Neuronal stem cell (in vitro differentiated cells): Measurements from ENCODE around the gene TMC5.

ENCODE experiments used
- DNase-seq: peaks from one replicate; pipeline ENCODE4 v3.0.0-alpha.2; 2013; ENCODE audit warnings: low spot score
- H2AFZ ChIP-seq: one replicate; pipeline ENCODE4 v1.6.1; 2013; ENCODE audit warnings: mild to moderate bottlenecking, low read length, inconsistent platforms
- H2AK5ac ChIP-seq: 2 replicates; pipeline ENCODE4 v1.6.1; 2013; ENCODE audit warnings: low read depth, mild to moderate bottlenecking, inconsistent platforms, low read length, moderate library complexity, mixed read lengths
- H2BK120ac ChIP-seq: 2 replicates; pipeline ENCODE4 v1.6.1; 2013; ENCODE audit warnings: low read depth, mild to moderate bottlenecking, inconsistent platforms, low read length, moderate library complexity, mixed read lengths
- H2BK12ac ChIP-seq: one replicate; pipeline ENCODE4 v1.6.1; 2013; ENCODE audit warnings: low read length, inconsistent platforms
- H2BK15ac ChIP-seq: 2 replicates; pipeline ENCODE4 v1.6.1; 2013; ENCODE audit warnings: mild to moderate bottlenecking, low read length, inconsistent platforms, mixed read lengths
- H2BK5ac ChIP-seq: one replicate; pipeline ENCODE4 v1.6.1; 2013; ENCODE audit warnings: inconsistent platforms, mild to moderate bottlenecking, low read length, moderate library complexity
- H3K14ac ChIP-seq: one replicate; pipeline ENCODE4 v1.6.1; 2013; ENCODE audit warnings: low read length, inconsistent platforms
- H3K18ac ChIP-seq: 2 replicates; pipeline ENCODE4 v1.6.1; 2013; ENCODE audit warnings: low read length, inconsistent platforms
- H3K23ac ChIP-seq: 2 replicates; pipeline ENCODE4 v1.6.1; 2013; ENCODE audit warnings: low read depth, mild to moderate bottlenecking, mixed read lengths, low read length, inconsistent platforms; ENCODE audit not compliant: poor library complexity
- H3K27ac ChIP-seq: replicated peaks from 3 replicates; pipeline ENCODE4 v1.5.1; 2013; ENCODE audit warnings: low read length, inconsistent platforms
- H3K27me3 ChIP-seq, 3 experiments: 2 replicates each; pipeline ENCODE4 v1.6.1; 2013; ENCODE audit warnings: low read length in 3 of 3, mild to moderate bottlenecking in 2 of 3, inconsistent platforms in 1 of 3, low read depth in 1 of 3, mixed read lengths in 1 of 3, moderate library complexity in 1 of 3; ENCODE audit not compliant: control insufficient read depth in 3 of 3, insufficient read depth in 3 of 3
- H3K36me3 ChIP-seq, 2 donors: replicated peaks in 1 of 2; 2 replicates each; pipeline ENCODE4 v1.6.1; 2013; ENCODE audit warnings: low read length in 2 of 2; ENCODE audit not compliant: control insufficient read depth in 2 of 2, insufficient read depth in 2 of 2
- H3K4ac ChIP-seq: 2 replicates; pipeline ENCODE4 v1.6.1; 2013; ENCODE audit warnings: inconsistent platforms, mild to moderate bottlenecking, low read length, moderate library complexity
- H3K4me1 ChIP-seq, 2 donors: 1 replicate in 1 of 2; 2 replicates in 1 of 2; pipeline ENCODE4 v1.6.1; 2013; ENCODE audit warnings: low read length in 2 of 2, low read depth in 1 of 2; ENCODE audit not compliant: control insufficient read depth in 2 of 2, insufficient read depth in 1 of 2
- H3K4me2 ChIP-seq: one replicate; pipeline ENCODE4 v1.6.1; 2013; ENCODE audit warnings: mild to moderate bottlenecking, low read length, inconsistent platforms; ENCODE audit not compliant: insufficient read depth, poor library complexity, severe bottlenecking
- H3K4me3 ChIP-seq, 2 donors: 2 replicates each; pipeline ENCODE4 v1.5.1; 2013; ENCODE audit warnings: low read length in 2 of 2, mild to moderate bottlenecking in 2 of 2, inconsistent platforms in 1 of 2, moderate library complexity in 1 of 2
- H3K79me1 ChIP-seq: one replicate; pipeline ENCODE4 v1.6.1; 2013; ENCODE audit warnings: low read depth, mild to moderate bottlenecking, inconsistent platforms, low read length, moderate library complexity
- H3K9ac ChIP-seq: one replicate; pipeline ENCODE4 v1.6.1; 2013; ENCODE audit warnings: mild to moderate bottlenecking, low read depth, low read length, inconsistent platforms; ENCODE audit not compliant: poor library complexity
- H3K9me3 ChIP-seq, 2 donors: replicated peaks in 1 of 2; 2 replicates each; pipeline versions ENCODE3 to v1.6.1; 2013; ENCODE audit warnings: low read length in 2 of 2, mild to moderate bottlenecking in 2 of 2, inconsistent platforms in 1 of 2, low read depth in 1 of 2, mixed read lengths in 1 of 2, moderate library complexity in 1 of 2; ENCODE audit not compliant: control insufficient read depth in 2 of 2, insufficient read depth in 1 of 2
- H4K8ac ChIP-seq: one replicate; pipeline ENCODE4 v1.6.1; 2013; ENCODE audit warnings: low read depth, mild to moderate bottlenecking, inconsistent platforms, low read length, moderate library complexity
- H4K91ac ChIP-seq: one replicate; pipeline ENCODE4 v1.6.1; 2013; ENCODE audit warnings: low read length, low read depth, mild to moderate bottlenecking, inconsistent platforms; ENCODE audit not compliant: poor library complexity
- WGBS, 2 donors: extraction: QIAGEN DNeasy Blood & Tissue Kit; methylation state at CpG; one replicate each; pipeline ENCODE4 v1.1.7; 2013; ENCODE audit warnings: missing lambda C conversion rate in 2 of 2, mixed read lengths in 1 of 2; ENCODE audit not compliant: insufficient read length in 2 of 2, insufficient replicate concordance in 1 of 2; ENCODE audit errors: extremely low coverage in 2 of 2; 5-methylcytosine and 5-hydroxymethylcytosine counted together

TMC5 gene

DNA sequence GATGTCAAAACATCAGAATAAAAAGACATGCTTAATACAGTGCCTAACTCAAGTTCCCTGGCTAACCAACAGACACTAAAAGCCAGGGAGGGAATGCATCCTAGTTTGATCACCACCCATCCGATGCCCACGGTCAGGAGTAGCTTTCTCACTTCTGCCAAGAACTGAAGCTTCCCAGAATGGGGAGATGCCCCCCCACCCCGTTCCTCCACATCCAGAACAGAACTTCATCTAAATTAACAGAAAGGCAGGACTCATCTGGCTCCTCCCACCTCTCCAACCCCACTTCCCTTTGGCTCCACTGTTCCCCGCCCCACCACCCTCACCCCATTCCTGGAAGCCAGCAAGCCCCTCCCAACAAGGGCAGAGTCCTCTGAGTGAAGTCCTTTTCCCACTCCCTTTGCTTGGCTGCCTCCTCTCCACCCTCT is 70.5 kb downstream of the TMC5 start:
- no peak overlapping the region for H3K4me3 ChIP-seq
- H3K27ac ChIP-seq: no peak overlapping the region
- peaks cover 3 to 10% of the 10 kb centered on the region in 2 donors for H3K4me1 ChIP-seq
- no peak for DNase-seq
- no peak overlapping the region for H2BK5ac ChIP-seq
- no peak overlapping the region for H3K14ac ChIP-seq
- no CpG with 5 or more reads among the region's 4 CpGs for WGBS, 2 donors
- no peak overlapping the region for H4K8ac ChIP-seq
- no peak overlapping the region for H2AK5ac ChIP-seq
- no peak overlapping the region for H3K4me2 ChIP-seq
- no peak overlapping the region for H2BK15ac ChIP-seq
- no peak overlapping the region for H3K4ac ChIP-seq
- no peaks in the 10 kb centered on the region for H3K9me3 ChIP-seq
- no peak overlapping the region for H2BK120ac ChIP-seq
- peaks cover 0 to 4% (median 0%) of the 10 kb centered on the region in 3 experiments for H3K27me3 ChIP-seq
- H3K79me1 ChIP-seq: no peaks in the 10 kb centered on the region
- no peak overlapping the region for H2BK12ac ChIP-seq
- no peak overlapping the region for H3K9ac ChIP-seq
- H3K36me3 ChIP-seq: no peaks in the 10 kb centered on the region
- H3K23ac ChIP-seq: no peak overlapping the region
- H2AFZ ChIP-seq: peak overlapping the region; percentile 24
- no peak overlapping the region for H3K18ac ChIP-seq
- no peak overlapping the region for H4K91ac ChIP-seq

GRCh38 chr16:19490619-19491018 is 72.9 kb downstream of the TMC5 start:
- no peak overlapping the region for H2AK5ac ChIP-seq
- H3K4me1 ChIP-seq: peaks cover 3 to 10% of the 10 kb centered on the region in 2 donors
- H2AFZ ChIP-seq: no peak overlapping the region
- peaks cover 0 to 4% (median 0%) of the 10 kb centered on the region in 3 experiments for H3K27me3 ChIP-seq
- H3K4ac ChIP-seq: no peak overlapping the region
- no peak for DNase-seq
- H3K27ac ChIP-seq: no peak overlapping the region
- H3K9ac ChIP-seq: no peak overlapping the region
- H3K36me3 ChIP-seq: no peaks in the 10 kb centered on the region
- no peak overlapping the region for H2BK15ac ChIP-seq
- H3K23ac ChIP-seq: no peak overlapping the region
- no peak overlapping the region for H3K14ac ChIP-seq
- H3K18ac ChIP-seq: no peak overlapping the region
- no CpG with 5 or more reads among the region's 1 CpG for WGBS, 2 donors
- H3K79me1 ChIP-seq: no peaks in the 10 kb centered on the region
- no peaks in the 10 kb centered on the region for H3K9me3 ChIP-seq
- no peak overlapping the region for H3K4me2 ChIP-seq
- H2BK5ac ChIP-seq: no peak overlapping the region
- H3K4me3 ChIP-seq: no peak overlapping the region
- H2BK12ac ChIP-seq: no peak overlapping the region
- H4K8ac ChIP-seq: no peak overlapping the region
- no peak overlapping the region for H2BK120ac ChIP-seq
- no peak overlapping the region for H4K91ac ChIP-seq

DNA sequence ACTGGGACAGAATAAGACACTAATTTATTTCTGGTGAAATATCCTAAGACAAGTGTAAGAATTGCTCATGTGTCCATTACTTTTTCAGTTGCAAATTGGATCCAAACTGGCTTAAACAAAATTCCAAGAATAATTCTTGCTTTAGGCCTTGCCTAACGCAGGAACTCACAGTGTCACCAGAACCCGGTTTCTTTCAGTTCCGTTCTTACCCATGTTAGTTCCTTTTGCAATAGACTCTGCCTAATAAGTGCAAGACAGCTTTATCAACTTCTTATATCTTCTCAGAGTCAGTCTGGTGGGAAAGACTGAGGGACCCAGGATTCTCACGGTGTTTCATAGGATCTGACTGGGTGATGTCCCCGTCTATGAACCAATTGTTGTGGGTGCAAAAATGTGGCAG is 79.5 kb downstream of the TMC5 start:
- Histone ChIP-seq H2BK15ac (no peak overlapping the region), H3K18ac (no peak overlapping the region), H3K23ac (no peak overlapping the region), H3K14ac (no peak overlapping the region), H3K9me3 (no peaks in the 10 kb centered on the region), H3K4me3 (no peak overlapping the region), H3K4me2 (no peak overlapping the region), H2AK5ac (no peak overlapping the region), H3K27me3 (no peaks in the 10 kb centered on the region), H3K4ac (no peak overlapping the region), H3K36me3 (peaks cover 2 to 31% of the 10 kb centered on the region in 2 donors), H4K8ac (no peak overlapping the region), H3K27ac (no peak overlapping the region), H4K91ac (no peak overlapping the region), H3K9ac (no peak overlapping the region), H2BK5ac (no peak overlapping the region), H2BK12ac (no peak overlapping the region), H3K79me1 (no peaks in the 10 kb centered on the region), H3K4me1 (no peaks in the 10 kb centered on the region), H2BK120ac (no peak overlapping the region), H2AFZ (no peak overlapping the region)
- no peak for DNase-seq
- no CpG with 5 or more reads among the region's 5 CpGs for WGBS, 2 donors

DNA sequence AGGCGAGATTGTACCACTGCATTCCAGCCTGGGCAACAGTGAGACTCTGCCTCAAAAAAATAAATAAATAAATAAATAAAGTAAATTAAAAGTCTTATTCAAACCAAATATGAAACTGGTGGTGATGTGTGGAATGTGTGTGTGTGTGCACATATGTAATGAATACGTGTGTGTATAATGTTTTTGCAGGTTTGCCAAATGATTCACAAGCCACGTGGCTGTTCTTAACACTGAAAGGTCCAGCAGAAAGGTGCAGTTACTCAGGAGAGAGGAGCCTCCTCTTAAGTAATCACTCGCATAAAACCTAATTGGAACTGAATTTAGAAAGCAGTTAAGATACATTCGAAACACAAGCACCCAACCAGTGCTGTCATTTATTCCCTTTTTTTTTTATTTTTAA is 81.3 kb downstream of the TMC5 start:
- WGBS, 2 donors: no CpG with 5 or more reads among the region's 5 CpGs
- H2AFZ ChIP-seq: no peak overlapping the region
- H3K18ac ChIP-seq: no peak overlapping the region
- no peak overlapping the region for H2BK15ac ChIP-seq
- no peaks in the 10 kb centered on the region for H3K4me1 ChIP-seq
- no peak overlapping the region for H4K8ac ChIP-seq
- H3K14ac ChIP-seq: no peak overlapping the region
- H2AK5ac ChIP-seq: no peak overlapping the region
- no peaks in the 10 kb centered on the region for H3K79me1 ChIP-seq
- no peak overlapping the region for H3K9ac ChIP-seq
- no peak overlapping the region for H2BK5ac ChIP-seq
- peaks cover 9 to 49% of the 10 kb centered on the region in 2 donors for H3K36me3 ChIP-seq
- no peak overlapping the region for H3K27ac ChIP-seq
- H3K27me3 ChIP-seq: no peaks in the 10 kb centered on the region
- no peak overlapping the region for H3K23ac ChIP-seq
- no peak overlapping the region for H2BK12ac ChIP-seq
- no peak overlapping the region for H4K91ac ChIP-seq
- H2BK120ac ChIP-seq: no peak overlapping the region
- H3K4me3 ChIP-seq: no peak overlapping the region
- no peak for DNase-seq
- no peak overlapping the region for H3K4me2 ChIP-seq
- no peak overlapping the region for H3K4ac ChIP-seq
- no peaks in the 10 kb centered on the region for H3K9me3 ChIP-seq
